Natural killer cell (primary cell): ENCODE measurements around the gene RAB3B. TPM values are rescaled to one million over a fixed set of nuclear protein-coding genes. Genes with fewer than 3 reads are reported as not detected.

Source experiments
- ATAC-seq, 3 donors: fragments of 150-1000 bp in 2 of 3; fragments of 200-7000 bp in 1 of 3; cut with Tn5 transposase; 1 replicate in 1 of 3; 2 replicates in 2 of 3; pipeline ENCODE4 v1.10.0; 2021; ENCODE audit warnings: mild to moderate bottlenecking in 2 of 3, moderate library complexity in 2 of 3
- DNase-seq, 2 donors: peaks; one replicate each; pipeline versions ENCODE4 v3.0.0 to v3.0.0-alpha.2; 2013 to 2021; ENCODE audit warnings: mixed read lengths in 1 of 2
- H3K27ac ChIP-seq: one replicate; pipeline ENCODE4 v1.5.1; 2013; ENCODE audit warnings: mild to moderate bottlenecking, low read length
- H3K27me3 ChIP-seq: one replicate; pipeline ENCODE4 v1.6.1; 2013; ENCODE audit warnings: low read length; ENCODE audit not compliant: control insufficient read depth, insufficient read depth
- H3K36me3 ChIP-seq: one replicate; pipeline ENCODE4 v1.6.1; 2013; ENCODE audit warnings: low read length; ENCODE audit not compliant: control insufficient read depth, insufficient read depth
- H3K4me1 ChIP-seq: one replicate; pipeline ENCODE4 v1.6.1; 2013; ENCODE audit warnings: low read length; ENCODE audit not compliant: control insufficient read depth, insufficient read depth
- H3K4me3 ChIP-seq: one replicate; pipeline ENCODE4 v1.5.1; 2013; ENCODE audit warnings: low read length
- H3K9me3 ChIP-seq: one replicate; pipeline ENCODE4 v1.6.1; 2013; ENCODE audit warnings: low read length; ENCODE audit not compliant: control insufficient read depth, insufficient read depth
- H3K27ac Mint-ChIP-seq, 2 donors: one replicate each; pipeline ENCODE4 v1.8.0; 2022; ENCODE audit warnings: mild to moderate bottlenecking in 2 of 2, mixed read lengths in 2 of 2, moderate library complexity in 1 of 2
- H3K27me3 Mint-ChIP-seq, 2 donors: one replicate each; pipeline ENCODE4 v1.8.0; 2022; ENCODE audit warnings: low read depth in 2 of 2, mixed read lengths in 2 of 2
- H3K36me3 Mint-ChIP-seq: one replicate; pipeline ENCODE4 v1.8.0; 2022; ENCODE audit warnings: mixed read lengths
- H3K4me1 Mint-ChIP-seq, 2 donors: one replicate each; pipeline ENCODE4 v1.8.0; 2022; ENCODE audit warnings: mixed read lengths in 2 of 2
- H3K4me3 Mint-ChIP-seq: one replicate; pipeline ENCODE4 v1.8.0; 2022; ENCODE audit warnings: mild to moderate bottlenecking, moderate library complexity, mixed read lengths
- H3K9me3 Mint-ChIP-seq, 2 donors: one replicate each; pipeline ENCODE4 v1.8.0; 2022; ENCODE audit warnings: mixed read lengths in 2 of 2
- WGBS: methylation state at CpG from one replicate; pipeline ENCODE4 v1.1.7; 2013; ENCODE audit warnings: missing lambda C conversion rate; ENCODE audit not compliant: insufficient coverage; 5-methylcytosine and 5-hydroxymethylcytosine counted together
- intact Hi-C: fragments of 100-400 bp; cut with micrococcal nuclease; formaldehyde crosslinking; loops from one replicate; pipeline ENCODE4 v1.14.2; 2022
- total RNA-seq, 4 donors: library from RNA; stranded (reverse); fragments of 120-200 nt in 1 of 4; gene quantifications; one replicate each; pipeline versions ENCODE4 v1.2.3 to v1.2.4, GENCODE V29; 2013 to 2022
- TF ChIP-seq, protein P1 (sequence below): fragments of 200-600 bp; IDR thresholded peaks from one replicate; pipeline ENCODE4 v1.8.0; 2022; ENCODE audit warnings: antibody characterized with exemption

Gene RAB3B
- total RNA-seq, 3 donors from 2014 or later (not counting 1 experiment from before 2014, with no cell fraction given): 0.03 TPM; not detected in 2

DNA sequence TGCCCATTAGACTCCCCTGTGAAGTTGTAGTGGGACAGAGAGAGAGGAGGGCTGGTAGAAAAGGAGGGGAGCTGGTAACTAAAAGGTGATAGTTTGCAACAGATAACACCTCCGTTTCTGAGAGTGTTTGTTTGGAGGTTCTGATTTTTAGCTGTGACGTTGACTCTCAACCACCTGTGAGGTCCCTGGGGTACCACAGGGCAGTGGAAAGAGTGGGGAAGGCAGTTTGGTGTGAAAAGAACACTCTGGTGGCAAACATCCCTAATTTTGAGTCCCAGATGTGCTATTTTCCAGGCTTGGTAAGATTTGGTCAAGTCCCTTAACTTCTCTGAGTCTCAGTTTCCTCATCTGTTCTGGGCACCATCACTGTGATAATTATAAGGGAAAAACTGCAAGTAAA is 29.3 kb downstream of the RAB3B start:
- 34% methylated on average over 2 of the region's 2 CpGs for WGBS
- Mint-ChIP-seq H3K4me3 (no peak overlapping the region), H3K4me1 (no peaks in the 10 kb centered on the region), H3K9me3 (no peaks in the 10 kb centered on the region), H3K27ac (no peak overlapping the region), H3K36me3 (no peaks in the 10 kb centered on the region), H3K27me3 (peaks cover 9 to 10% of the 10 kb centered on the region in 2 donors)
- DNase-seq (no peak), ATAC-seq (no peak)
- Histone ChIP-seq H3K4me1 (no peaks in the 10 kb centered on the region), H3K27ac (no peak overlapping the region), H3K36me3 (no peaks in the 10 kb centered on the region), H3K4me3 (no peak overlapping the region), H3K27me3 (no peaks in the 10 kb centered on the region), H3K9me3 (no peaks in the 10 kb centered on the region)
- intact Hi-C loops: no loop called here
- TF ChIP-seq, protein P1, sequence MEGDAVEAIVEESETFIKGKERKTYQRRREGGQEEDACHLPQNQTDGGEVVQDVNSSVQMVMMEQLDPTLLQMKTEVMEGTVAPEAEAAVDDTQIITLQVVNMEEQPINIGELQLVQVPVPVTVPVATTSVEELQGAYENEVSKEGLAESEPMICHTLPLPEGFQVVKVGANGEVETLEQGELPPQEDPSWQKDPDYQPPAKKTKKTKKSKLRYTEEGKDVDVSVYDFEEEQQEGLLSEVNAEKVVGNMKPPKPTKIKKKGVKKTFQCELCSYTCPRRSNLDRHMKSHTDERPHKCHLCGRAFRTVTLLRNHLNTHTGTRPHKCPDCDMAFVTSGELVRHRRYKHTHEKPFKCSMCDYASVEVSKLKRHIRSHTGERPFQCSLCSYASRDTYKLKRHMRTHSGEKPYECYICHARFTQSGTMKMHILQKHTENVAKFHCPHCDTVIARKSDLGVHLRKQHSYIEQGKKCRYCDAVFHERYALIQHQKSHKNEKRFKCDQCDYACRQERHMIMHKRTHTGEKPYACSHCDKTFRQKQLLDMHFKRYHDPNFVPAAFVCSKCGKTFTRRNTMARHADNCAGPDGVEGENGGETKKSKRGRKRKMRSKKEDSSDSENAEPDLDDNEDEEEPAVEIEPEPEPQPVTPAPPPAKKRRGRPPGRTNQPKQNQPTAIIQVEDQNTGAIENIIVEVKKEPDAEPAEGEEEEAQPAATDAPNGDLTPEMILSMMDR: no peak

GRCh38 chr1:51960262-51960661 is 30.2 kb downstream of the RAB3B start:
- H3K36me3 Mint-ChIP-seq: no peaks in the 10 kb centered on the region
- no peak for ATAC-seq
- intact Hi-C loops: no loop called here

GRCh38 chr1:51958824-51959223 is 31.7 kb downstream of the RAB3B start:
- Histone ChIP-seq H3K4me1 (no peaks in the 10 kb centered on the region), H3K36me3 (no peaks in the 10 kb centered on the region), H3K9me3 (no peaks in the 10 kb centered on the region), H3K27ac (no peak overlapping the region), H3K4me3 (no peak overlapping the region), H3K27me3 (no peaks in the 10 kb centered on the region)
- WGBS: 93% methylated on average over 3 of the region's 3 CpGs
- no peak overlapping the region for H3K4me3 Mint-ChIP-seq
- no peak for ATAC-seq
- H3K4me1 Mint-ChIP-seq: no peaks in the 10 kb centered on the region
- peaks cover 9 to 10% of the 10 kb centered on the region in 2 donors for H3K27me3 Mint-ChIP-seq
- no peak overlapping the region for H3K27ac Mint-ChIP-seq
- no peak for DNase-seq
- H3K36me3 Mint-ChIP-seq: no peaks in the 10 kb centered on the region
- intact Hi-C loops: no loop called here
- TF ChIP-seq, protein P1: no peak
- no peaks in the 10 kb centered on the region for H3K9me3 Mint-ChIP-seq

More at GRCh38 chr1:51960262-51960661, 30.2 kb downstream of the RAB3B start:
- Histone ChIP-seq H3K9me3 (no peaks in the 10 kb centered on the region), H3K36me3 (no peaks in the 10 kb centered on the region), H3K4me3 (no peak overlapping the region), H3K4me1 (no peaks in the 10 kb centered on the region), H3K27ac (no peak overlapping the region), H3K27me3 (no peaks in the 10 kb centered on the region)
- peaks cover 9 to 10% of the 10 kb centered on the region in 2 donors for H3K27me3 Mint-ChIP-seq
- no peaks in the 10 kb centered on the region for H3K4me1 Mint-ChIP-seq
- H3K4me3 Mint-ChIP-seq: no peak overlapping the region
- TF ChIP-seq, protein P1: no peak
- no peaks in the 10 kb centered on the region for H3K9me3 Mint-ChIP-seq
- no peak overlapping the region for H3K27ac Mint-ChIP-seq
- WGBS: 69% methylated on average over 3 of the region's 3 CpGs
- no peak for DNase-seq

DNA sequence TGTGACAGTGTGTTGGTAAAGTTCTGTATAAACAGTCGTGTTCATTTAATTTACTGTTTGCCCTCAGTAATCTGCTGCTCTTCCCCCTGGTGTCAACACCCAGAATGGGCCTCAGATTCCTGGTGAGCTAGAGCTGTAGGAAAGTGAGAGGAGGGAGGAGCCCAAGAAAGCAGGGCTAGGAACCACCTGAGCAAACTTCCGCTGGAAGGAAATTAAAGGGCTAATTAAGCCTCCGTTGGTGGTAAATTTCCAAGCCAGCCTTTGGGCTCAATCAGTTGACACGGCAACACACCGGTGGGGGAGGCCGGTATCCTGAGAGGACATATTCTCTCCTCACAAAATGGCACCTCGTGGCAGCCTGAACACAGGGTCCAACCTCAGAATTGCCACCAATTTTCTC is 32.9 kb downstream of the RAB3B start:
- Histone ChIP-seq H3K36me3 (no peaks in the 10 kb centered on the region), H3K27me3 (no peaks in the 10 kb centered on the region), H3K4me1 (no peaks in the 10 kb centered on the region), H3K27ac (no peak overlapping the region), H3K4me3 (no peak overlapping the region), H3K9me3 (no peaks in the 10 kb centered on the region)
- Mint-ChIP-seq H3K9me3 (no peaks in the 10 kb centered on the region), H3K27me3 (peaks cover 10 to 12% of the 10 kb centered on the region in 2 donors), H3K27ac (no peak overlapping the region), H3K36me3 (no peaks in the 10 kb centered on the region), H3K4me1 (no peaks in the 10 kb centered on the region), H3K4me3 (no peak overlapping the region)
- WGBS: 82% methylated on average over 7 of the region's 7 CpGs
- TF ChIP-seq, protein P1: no peak
- ATAC-seq (no peak), DNase-seq (no peak)
- intact Hi-C loops: no loop called here
